Activated naive CD4-positive, alpha-beta T cell treated with anti-CD3 and anti-CD28 coated beads, Interleukin-2, amount 50 U/mL, for 24 hours (primary cell): Measurements from ENCODE around the gene PTPN1.
"Not testable (repeated sequence)": the region's sequence is repeated elsewhere in the genome, so short reads cannot be mapped to it uniquely, and the experiment has no call there.

ENCODE experiments used
- H3K27ac Mint-ChIP-seq: one replicate; pipeline ENCODE4 v1.8.0; 2021; ENCODE audit warnings: mild to moderate bottlenecking, mixed read lengths
- H3K27me3 Mint-ChIP-seq: one replicate; pipeline ENCODE4 v1.8.0; 2021; ENCODE audit warnings: mixed read lengths
- H3K36me3 Mint-ChIP-seq: one replicate; pipeline ENCODE4 v1.8.0; 2021; ENCODE audit warnings: mixed read lengths
- H3K4me1 Mint-ChIP-seq: one replicate; pipeline ENCODE4 v1.8.0; 2021; ENCODE audit warnings: mixed read lengths
- H3K4me3 Mint-ChIP-seq: one replicate; pipeline ENCODE4 v1.8.0; 2021; ENCODE audit warnings: mild to moderate bottlenecking, mixed read lengths
- H3K9me3 Mint-ChIP-seq: one replicate; pipeline ENCODE4 v1.8.0; 2021; ENCODE audit warnings: mixed read lengths

The PTPN1 gene

GRCh38 chr20:50565871-50566270 lies 55.7 kb downstream of the PTPN1 start:
- Mint-ChIP-seq H3K27me3 (no peaks in the 10 kb centered on the region), H3K9me3 (no peaks in the 10 kb centered on the region), H3K4me1 (peaks cover 84% of the 10 kb centered on the region), H3K27ac (peak overlapping the region; percentile 65), H3K36me3 (peaks cover 28% of the 10 kb centered on the region), H3K4me3 (no peak overlapping the region)

- Mint-ChIP-seq H3K27me3 (no peaks in the 10 kb centered on the region), H3K9me3 (no peaks in the 10 kb centered on the region), H3K4me3 (peak overlapping the region; percentile 13), H3K36me3 (peaks cover 24% of the 10 kb centered on the region), H3K4me1 (peaks cover 83% of the 10 kb centered on the region), H3K27ac (peak overlapping the region; percentile 82)
These were observed 57.8 kb downstream of the PTPN1 start for GRCh38 chr20:50567860-50568548.

- Mint-ChIP-seq H3K4me3 (peak overlapping the region; percentile 11), H3K4me1 (peaks cover 83% of the 10 kb centered on the region), H3K27me3 (no peaks in the 10 kb centered on the region), H3K27ac (peak overlapping the region; percentile 77), H3K36me3 (peaks cover 21% of the 10 kb centered on the region), H3K9me3 (no peaks in the 10 kb centered on the region)
These were observed 58.4 kb downstream of the PTPN1 start for GRCh38 chr20:50568549-50568942.

- H3K4me3 Mint-ChIP-seq, H3K9me3 Mint-ChIP-seq, H3K27me3 Mint-ChIP-seq: not testable (repeated sequence)
- Mint-ChIP-seq H3K4me1 (peaks cover 76% of the 10 kb centered on the region), H3K27ac (peak overlapping the region; percentile 77), H3K36me3 (peaks cover 21% of the 10 kb centered on the region)
These were observed 59.3 kb downstream of the PTPN1 start for GRCh38 chr20:50569487-50569863.

DNA sequence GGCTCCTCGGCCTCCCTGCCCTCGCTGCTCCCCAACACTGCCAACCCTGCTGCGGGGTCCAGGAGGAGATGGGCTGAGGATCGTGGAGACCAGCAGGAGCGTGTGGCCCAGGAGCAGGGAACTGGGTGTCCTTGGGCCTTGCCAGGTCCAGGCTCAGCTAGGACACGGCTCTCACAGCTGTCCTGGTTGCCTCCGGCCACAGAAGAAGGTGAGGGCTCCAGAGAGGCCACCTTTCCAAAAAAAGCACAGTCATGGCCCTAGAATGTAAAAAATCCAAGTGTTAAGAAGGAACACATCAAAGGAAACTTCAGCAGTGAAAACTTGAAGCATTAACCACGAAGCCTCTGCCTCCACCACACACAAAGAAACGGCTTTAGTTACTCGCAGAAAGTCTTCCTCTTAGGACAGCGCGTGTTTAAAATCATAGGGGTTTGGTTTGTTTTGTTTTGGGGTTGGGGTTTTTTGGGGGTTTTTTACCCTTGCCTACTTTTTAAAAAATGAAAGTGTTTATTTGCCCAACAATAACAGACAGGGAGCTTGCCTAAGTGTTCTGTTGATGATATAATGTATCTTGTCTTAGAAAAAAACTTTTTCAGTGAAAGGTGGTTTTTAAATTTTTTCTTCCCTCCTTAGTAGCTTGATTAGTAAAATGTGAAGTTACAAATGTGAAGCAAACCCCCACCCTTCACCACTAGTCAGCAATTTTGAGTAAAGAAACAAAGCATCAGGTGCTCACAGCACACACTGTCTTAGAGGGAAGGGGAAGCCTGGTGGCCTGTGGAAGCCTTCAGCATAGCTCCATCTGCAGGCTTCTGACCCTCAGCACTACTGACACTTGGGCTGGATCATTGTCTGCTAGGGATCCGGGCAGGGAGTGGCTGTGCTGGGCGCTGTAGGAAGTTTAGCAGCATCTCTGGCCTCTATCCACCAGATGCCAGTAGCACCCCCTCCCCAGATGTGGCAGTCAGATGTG lies 60.0 kb downstream of the PTPN1 start:
- H3K4me1 Mint-ChIP-seq: peaks cover 69% of the 10 kb centered on the region
- H3K36me3 Mint-ChIP-seq: peaks cover 25% of the 10 kb centered on the region
- no peaks in the 10 kb centered on the region for H3K27me3 Mint-ChIP-seq
- H3K27ac Mint-ChIP-seq: peak overlapping the region; percentile 95
- H3K4me3 Mint-ChIP-seq: peak overlapping the region; percentile 66
- H3K9me3 Mint-ChIP-seq: no peaks in the 10 kb centered on the region

GRCh38 chr20:50571466-50571865 lies 61.3 kb downstream of the PTPN1 start:
- H3K4me3 Mint-ChIP-seq: no peak overlapping the region
- peak overlapping the region; percentile 35 for H3K27ac Mint-ChIP-seq
- H3K27me3 Mint-ChIP-seq: no peaks in the 10 kb centered on the region
- peaks cover 30% of the 10 kb centered on the region for H3K36me3 Mint-ChIP-seq
- H3K9me3 Mint-ChIP-seq: no peaks in the 10 kb centered on the region
- H3K4me1 Mint-ChIP-seq: peaks cover 72% of the 10 kb centered on the region

GRCh38 chr20:50572938-50573777 lies 63.0 kb downstream of the PTPN1 start:
- peaks cover 57% of the 10 kb centered on the region for H3K4me1 Mint-ChIP-seq
- H3K36me3 Mint-ChIP-seq: peaks cover 23% of the 10 kb centered on the region
- H3K27ac Mint-ChIP-seq: peak overlapping the region; percentile 82
- no peaks in the 10 kb centered on the region for H3K9me3 Mint-ChIP-seq
- H3K4me3 Mint-ChIP-seq: no peak overlapping the region
- H3K27me3 Mint-ChIP-seq: no peaks in the 10 kb centered on the region

GRCh38 chr20:50574108-50574507 lies 63.9 kb downstream of the PTPN1 start:
- Mint-ChIP-seq H3K9me3 (no peaks in the 10 kb centered on the region), H3K36me3 (peaks cover 16% of the 10 kb centered on the region), H3K27ac (peak overlapping the region; percentile 81), H3K4me3 (no peak overlapping the region), H3K4me1 (peaks cover 48% of the 10 kb centered on the region), H3K27me3 (no peaks in the 10 kb centered on the region)

- H3K4me1 Mint-ChIP-seq: peaks cover 43% of the 10 kb centered on the region
- H3K27me3 Mint-ChIP-seq: no peaks in the 10 kb centered on the region
- no peaks in the 10 kb centered on the region for H3K9me3 Mint-ChIP-seq
- peak overlapping the region; percentile 81 for H3K27ac Mint-ChIP-seq
- peaks cover 13% of the 10 kb centered on the region for H3K36me3 Mint-ChIP-seq
- H3K4me3 Mint-ChIP-seq: no peak overlapping the region
These were observed 64.4 kb downstream of the PTPN1 start for GRCh38 chr20:50574586-50574985.

DNA sequence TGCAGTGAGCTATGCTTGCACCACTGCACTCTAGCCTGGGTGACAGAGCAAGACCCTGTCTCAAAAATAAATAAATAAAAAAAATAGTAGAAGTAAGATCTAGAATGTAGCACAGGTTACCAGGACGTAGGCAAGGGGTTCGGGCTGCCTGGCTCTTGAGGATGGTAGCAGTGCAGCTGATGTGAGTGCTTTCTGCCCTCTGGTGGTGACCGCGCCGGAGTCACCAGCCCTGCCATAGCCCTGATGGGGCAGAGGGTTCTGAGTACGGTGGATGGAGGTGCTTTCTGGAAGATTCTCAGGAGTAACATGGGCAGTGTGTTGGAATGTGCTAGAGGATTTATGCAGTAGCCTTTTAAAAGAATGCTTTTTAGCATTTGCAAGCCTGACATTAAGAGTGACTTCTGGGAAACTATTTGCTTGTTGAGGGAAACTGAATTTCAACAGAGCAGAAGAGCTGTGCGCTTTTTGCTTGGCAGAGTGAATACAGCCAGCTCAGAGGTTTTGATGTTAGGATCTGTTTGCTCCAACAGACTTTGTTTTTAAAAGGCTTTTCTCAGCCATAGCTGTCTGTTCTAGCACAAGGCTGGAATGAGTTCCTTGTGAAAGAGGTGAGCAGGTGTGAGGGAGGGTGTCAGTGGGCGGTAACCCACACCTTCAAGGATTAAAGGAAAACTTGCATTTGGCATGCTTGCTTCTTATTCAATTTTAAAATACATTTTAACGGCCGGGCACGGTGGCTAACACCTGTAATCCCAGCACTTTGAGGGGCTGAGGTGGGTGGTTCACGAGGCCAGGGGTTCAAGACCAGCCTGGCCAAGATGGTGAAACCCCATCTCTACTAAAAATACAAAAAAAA lies 65.9 kb downstream of the PTPN1 start:
- Mint-ChIP-seq H3K36me3 (peaks cover 13% of the 10 kb centered on the region), H3K27me3 (no peaks in the 10 kb centered on the region), H3K9me3 (no peaks in the 10 kb centered on the region), H3K4me3 (no peak overlapping the region), H3K4me1 (peaks cover 28% of the 10 kb centered on the region), H3K27ac (peak overlapping the region; percentile 85)

DNA sequence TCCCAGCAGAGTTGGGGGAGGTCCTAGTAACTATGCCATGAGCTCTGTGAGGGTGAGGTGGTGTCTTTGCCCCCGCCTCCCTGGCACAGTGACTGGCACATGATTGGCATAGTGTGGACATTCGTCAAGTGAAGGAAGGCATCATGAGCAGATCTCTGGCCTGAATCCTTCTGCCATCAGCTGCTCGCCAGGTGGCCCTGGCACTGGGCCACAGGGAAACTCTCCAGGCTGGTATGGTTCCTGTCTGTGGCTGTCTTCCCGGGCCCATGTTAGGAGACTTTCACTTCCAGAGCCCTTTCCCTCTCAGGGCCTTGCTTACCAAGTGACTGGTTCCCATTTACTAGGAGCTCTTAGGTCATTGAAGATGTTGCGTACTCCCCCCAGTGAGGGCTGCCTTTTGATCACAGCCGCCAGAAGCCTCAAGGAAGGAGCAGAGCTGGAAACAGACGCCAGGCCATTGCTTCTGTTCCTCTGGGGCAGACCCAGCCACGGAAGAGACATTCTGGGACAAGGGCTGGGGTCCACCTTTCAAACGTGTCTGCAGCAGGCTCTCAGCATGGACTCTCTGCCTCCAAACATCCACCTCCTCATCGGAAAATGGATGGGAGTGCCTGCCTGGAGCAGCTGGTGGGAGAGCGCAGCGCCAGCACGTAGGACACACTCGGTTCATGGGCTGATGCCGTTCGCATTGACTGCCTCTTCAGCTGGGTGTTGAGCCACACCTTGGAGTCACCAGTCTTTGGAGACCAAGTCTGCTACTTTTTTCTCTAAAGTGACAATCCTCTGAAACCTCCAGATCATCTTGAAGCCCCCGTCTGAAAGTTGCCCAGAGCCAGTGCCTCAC lies 67.2 kb downstream of the PTPN1 start:
- peaks cover 15% of the 10 kb centered on the region for H3K4me1 Mint-ChIP-seq
- H3K27ac Mint-ChIP-seq: peak overlapping the region; percentile 48
- H3K9me3 Mint-ChIP-seq: no peaks in the 10 kb centered on the region
- no peaks in the 10 kb centered on the region for H3K27me3 Mint-ChIP-seq
- H3K36me3 Mint-ChIP-seq: peaks cover 13% of the 10 kb centered on the region
- no peak overlapping the region for H3K4me3 Mint-ChIP-seq

DNA sequence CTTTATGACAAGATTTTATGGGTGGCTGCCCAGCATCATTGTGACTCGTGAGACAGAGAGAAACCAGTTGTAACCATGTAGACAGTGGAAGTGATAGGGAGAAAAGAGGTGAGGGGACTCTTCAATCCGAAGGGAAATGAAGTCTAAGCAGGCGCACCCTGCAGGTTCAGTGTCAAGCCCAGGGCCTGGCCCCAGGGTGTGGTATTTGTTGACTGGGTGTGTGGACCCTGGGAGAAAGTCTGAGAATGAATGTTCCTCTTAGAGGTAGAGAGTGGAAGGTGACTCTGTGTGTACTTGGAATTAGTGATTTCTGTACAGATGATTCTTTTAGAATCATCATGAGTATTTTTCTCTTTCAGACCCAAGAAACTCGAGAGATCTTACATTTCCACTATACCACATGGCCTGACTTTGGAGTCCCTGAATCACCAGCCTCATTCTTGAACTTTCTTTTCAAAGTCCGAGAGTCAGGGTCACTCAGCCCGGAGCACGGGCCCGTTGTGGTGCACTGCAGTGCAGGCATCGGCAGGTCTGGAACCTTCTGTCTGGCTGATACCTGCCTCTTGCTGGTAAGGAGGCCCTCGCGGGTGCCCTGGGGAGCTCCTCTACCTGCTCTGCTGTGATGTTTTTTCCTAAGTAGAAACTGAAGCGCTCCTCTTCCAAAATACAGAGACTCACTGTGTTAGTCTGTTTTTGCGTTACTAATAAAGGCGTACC lies 68.0 kb downstream of the PTPN1 start:
- H3K4me3 Mint-ChIP-seq: no peak overlapping the region
- H3K9me3 Mint-ChIP-seq: no peaks in the 10 kb centered on the region
- H3K36me3 Mint-ChIP-seq: peaks cover 11% of the 10 kb centered on the region
- no peaks in the 10 kb centered on the region for H3K27me3 Mint-ChIP-seq
- H3K4me1 Mint-ChIP-seq: peaks cover 9% of the 10 kb centered on the region
- H3K27ac Mint-ChIP-seq: peak overlapping the region; percentile 48

DNA sequence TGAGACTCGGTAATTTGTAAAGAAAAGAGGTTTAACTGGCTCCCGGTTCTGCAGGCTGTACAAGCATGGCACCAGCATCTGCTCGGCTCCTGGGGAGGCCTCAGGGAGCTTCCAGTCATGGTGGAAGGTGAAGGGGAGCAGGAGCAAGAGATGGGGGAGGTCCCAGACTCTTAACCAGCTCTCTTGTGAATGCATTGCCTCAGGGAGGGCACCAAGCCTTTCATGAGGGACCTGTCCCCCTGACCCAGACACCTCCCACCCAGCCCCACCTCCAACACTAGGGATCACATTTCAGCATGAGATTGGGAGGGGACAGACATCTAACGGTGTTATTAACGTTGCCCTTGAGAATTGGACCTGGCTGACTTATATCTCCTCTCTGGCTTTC lies 68.6 kb downstream of the PTPN1 start:
- H3K4me3 Mint-ChIP-seq: no peak overlapping the region
- H3K27me3 Mint-ChIP-seq: no peaks in the 10 kb centered on the region
- peaks cover 11% of the 10 kb centered on the region for H3K36me3 Mint-ChIP-seq
- H3K9me3 Mint-ChIP-seq: no peaks in the 10 kb centered on the region
- no peak overlapping the region for H3K27ac Mint-ChIP-seq
- peaks cover 6% of the 10 kb centered on the region for H3K4me1 Mint-ChIP-seq
